ENCODE data around the gene PKP3. TPM values are rescaled to one million over a fixed set of nuclear protein-coding genes. Genes with fewer than 3 reads are reported as not detected.

PKP3 gene
- total RNA-seq, 1 donor = 5.6 TPM

DNA sequence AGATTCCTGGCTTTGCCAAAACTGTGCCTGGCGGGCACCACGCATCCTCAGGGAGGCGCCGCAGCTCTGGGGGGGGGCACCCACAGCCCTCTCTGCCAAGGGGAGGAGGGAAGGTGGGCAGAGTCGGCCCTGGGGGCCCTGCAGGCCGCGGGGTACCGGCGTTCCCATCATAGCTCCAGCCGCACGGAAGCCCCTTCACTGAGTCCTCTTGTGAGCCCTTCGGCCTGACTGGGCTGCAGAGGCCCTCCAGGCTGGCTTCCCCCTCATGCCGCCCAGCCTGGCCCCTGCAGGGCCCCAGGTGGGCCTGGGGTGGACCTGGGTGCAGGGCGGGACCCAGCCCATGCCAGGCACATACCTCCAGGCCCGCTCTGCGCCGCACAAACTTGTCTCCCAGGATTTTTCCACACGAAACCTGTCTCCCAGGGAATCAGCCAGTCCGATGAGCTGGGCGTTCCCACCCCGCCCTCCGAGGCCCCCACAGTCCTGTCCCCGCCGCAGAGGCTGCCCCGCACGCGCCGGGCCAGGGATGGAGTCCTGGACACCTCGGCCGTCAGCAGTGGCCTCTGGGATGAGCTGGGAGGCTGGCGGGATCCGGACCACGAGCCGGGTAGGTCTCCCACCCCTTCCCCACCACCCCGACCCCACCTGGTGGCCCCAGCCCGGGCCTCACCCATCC is 1.8 kb upstream of the PKP3 start:
- TF ChIP-seq, protein P1, sequence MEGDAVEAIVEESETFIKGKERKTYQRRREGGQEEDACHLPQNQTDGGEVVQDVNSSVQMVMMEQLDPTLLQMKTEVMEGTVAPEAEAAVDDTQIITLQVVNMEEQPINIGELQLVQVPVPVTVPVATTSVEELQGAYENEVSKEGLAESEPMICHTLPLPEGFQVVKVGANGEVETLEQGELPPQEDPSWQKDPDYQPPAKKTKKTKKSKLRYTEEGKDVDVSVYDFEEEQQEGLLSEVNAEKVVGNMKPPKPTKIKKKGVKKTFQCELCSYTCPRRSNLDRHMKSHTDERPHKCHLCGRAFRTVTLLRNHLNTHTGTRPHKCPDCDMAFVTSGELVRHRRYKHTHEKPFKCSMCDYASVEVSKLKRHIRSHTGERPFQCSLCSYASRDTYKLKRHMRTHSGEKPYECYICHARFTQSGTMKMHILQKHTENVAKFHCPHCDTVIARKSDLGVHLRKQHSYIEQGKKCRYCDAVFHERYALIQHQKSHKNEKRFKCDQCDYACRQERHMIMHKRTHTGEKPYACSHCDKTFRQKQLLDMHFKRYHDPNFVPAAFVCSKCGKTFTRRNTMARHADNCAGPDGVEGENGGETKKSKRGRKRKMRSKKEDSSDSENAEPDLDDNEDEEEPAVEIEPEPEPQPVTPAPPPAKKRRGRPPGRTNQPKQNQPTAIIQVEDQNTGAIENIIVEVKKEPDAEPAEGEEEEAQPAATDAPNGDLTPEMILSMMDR (IDR thresholded peaks at IDR 0.05; ENCODE audit: insufficient read depth, low read length) = no peak
- DNase-seq (ENCODE audit: low read depth) = no peak

DNA sequence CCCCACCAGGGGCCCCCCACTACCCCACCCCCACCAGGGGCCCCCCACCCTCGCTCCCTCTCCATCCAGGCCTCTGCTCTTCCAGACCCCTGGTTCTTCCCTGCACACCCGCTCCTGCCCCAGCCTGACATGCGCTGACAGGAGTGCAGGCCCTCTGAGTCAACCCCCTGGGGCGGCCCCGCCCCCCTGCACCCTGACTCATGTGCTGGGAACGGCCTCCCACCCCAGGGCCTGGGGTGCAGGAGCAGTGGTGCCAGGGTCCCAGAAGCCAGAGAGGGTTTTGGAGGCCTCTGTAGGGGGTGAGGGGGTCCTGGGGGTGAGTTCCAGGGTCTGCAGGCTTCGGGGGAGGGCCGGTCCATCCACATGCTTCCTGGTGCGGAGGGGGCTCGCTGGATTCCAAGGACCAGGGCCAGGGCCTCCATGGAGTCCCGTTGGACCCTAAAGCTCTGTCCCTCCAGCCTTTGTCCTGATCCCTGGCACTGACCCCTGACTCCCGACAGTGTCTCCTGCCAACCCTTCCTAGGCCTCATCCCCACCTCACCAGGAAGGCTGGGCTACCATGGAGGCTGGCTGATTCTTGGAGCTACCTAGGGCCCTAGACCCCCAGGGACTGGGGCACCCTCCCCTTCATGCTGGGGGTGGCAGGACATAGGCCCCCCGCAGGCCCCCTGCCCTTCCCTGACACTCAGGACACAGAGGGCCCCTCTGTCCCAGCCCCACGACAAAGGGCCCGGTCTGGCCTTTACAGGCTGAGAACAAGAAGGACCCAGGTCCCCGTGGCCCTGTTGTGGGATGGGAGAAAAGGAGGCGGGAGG is 583 bp upstream of the PKP3 start:
- H3K4me3 ChIP-seq (ENCODE audit: low read depth, low read length) = no peak overlapping the region
- peak; percentile 70 for DNase-seq (ENCODE audit: low read depth)
- TF ChIP-seq, protein P1 (IDR thresholded peaks at IDR 0.05; ENCODE audit: insufficient read depth, low read length) = no peak

More for the DNA sequence above, 1.8 kb upstream of the PKP3 start:
- no peak overlapping the region for H3K4me3 ChIP-seq (ENCODE audit: low read depth, low read length)

DNA sequence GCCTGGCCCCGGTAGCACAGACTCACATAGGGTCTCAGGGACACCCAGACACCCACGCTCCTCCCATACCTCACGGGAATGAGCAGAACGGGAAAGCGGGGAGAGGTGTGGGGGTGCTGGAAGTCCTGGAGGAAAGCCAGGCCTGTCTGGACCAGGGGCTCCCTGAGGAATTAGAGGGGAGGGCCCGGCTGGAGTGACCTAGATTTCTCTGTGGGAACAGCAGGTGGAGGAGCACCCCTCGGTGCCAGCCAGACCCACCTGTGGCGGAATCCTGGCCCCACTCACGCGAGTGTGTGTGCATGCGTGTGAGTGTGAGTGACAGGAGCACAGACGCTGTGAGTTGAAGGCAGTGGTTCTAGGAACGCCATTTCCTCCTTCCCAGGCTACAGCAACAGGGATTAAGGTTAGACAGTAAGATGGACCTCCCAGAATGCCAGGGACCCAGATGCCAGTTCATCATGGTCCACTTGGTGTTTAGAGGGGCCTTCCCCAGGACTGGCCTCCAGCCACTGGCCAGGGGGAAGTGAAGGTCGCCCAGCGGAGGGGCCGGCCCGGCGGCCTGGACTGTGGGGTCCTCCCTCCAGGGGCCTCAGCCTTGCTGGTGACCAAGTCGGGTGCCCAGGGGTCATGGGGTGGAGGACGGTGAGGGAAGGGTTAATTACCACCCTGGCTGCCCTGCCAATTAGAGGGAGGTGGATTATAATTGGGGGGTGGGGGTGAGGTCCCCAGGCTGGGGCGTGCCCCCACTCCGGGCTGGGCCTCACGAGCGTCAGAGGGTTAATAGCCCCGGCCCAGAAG is 1.0 kb downstream of the PKP3 start:
- H3K4me3 ChIP-seq (ENCODE audit: low read depth, low read length) = no peak overlapping the region
- no peak for DNase-seq (ENCODE audit: low read depth)
- TF ChIP-seq, protein P1 (IDR thresholded peaks at IDR 0.05; ENCODE audit: insufficient read depth, low read length) = no peak

DNA sequence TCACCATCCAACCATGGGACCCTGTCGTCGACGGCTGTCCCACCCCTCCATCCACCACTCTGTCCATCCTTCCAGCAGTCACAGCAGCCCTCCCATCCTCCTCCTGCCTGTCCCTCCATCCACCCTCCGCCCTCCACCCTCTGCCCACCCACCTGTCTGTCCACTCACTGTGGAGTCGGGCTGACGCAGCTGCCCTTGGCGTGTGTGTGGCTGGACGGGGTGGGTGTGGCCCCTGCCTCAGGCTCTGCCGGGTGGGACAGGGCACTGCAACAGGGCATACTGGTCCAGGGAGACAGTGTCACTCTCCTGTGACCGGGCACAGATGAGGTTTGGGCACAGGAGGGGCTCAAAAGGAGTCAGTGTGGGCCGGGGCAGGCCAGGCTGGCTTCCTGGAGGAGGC is 1.9 kb downstream of the PKP3 start:
- TF ChIP-seq, protein P1 (IDR thresholded peaks at IDR 0.05; ENCODE audit: insufficient read depth, low read length) = no peak
- no peak for DNase-seq (ENCODE audit: low read depth)
- no peak overlapping the region for H3K4me3 ChIP-seq (ENCODE audit: low read depth, low read length)

DNA sequence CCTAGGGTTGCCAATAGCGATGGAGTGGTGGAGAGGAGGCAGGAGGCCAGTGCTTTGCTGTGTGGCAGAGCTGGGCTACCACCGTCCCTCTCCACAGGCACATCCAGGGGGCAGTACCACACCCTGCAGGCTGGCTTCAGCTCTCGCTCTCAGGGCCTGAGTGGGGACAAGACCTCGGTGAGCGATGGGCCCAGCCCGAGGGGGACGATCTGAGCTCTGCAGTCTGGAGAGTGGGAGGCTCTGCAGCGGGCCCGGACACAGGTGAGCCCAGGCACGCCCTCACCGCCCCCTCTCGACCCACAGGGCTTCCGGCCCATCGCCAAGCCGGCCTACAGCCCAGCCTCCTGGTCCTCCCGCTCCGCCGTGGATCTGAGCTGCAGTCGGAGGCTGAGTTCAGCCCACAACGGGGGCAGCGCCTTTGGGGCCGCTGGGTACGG is 2.5 kb downstream of the PKP3 start:
- TF ChIP-seq, protein P1 (IDR thresholded peaks at IDR 0.05; ENCODE audit: insufficient read depth, low read length) = peak; percentile 41
- H3K4me3 ChIP-seq (ENCODE audit: low read depth, low read length) = no peak overlapping the region
- peak; percentile 20 for DNase-seq (ENCODE audit: low read depth)

DNA sequence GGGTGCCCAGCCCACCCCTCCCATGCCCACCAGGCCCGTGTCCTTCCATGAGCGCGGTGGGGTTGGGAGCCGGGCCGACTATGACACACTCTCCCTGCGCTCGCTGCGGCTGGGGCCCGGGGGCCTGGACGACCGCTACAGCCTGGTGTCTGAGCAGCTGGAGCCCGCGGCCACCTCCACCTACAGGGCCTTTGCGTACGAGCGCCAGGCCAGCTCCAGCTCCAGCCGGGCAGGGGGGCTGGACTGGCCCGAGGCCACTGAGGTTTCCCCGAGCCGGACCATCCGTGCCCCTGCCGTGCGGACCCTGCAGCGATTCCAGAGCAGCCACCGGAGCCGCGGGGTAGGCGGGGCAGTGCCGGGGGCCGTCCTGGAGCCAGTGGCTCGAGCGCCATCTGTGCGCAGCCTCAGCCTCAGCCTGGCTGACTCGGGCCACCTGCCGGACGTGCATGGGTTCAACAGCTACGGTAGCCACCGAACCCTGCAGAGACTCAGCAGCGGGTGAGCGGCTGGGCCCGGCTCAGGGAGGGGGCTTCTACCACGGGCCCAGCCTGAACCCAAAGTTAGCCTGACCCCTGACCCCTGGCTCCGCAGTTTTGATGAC is 3.0 kb downstream of the PKP3 start:
- TF ChIP-seq, protein P1 (IDR thresholded peaks at IDR 0.05; ENCODE audit: insufficient read depth, low read length) = peak; percentile 60
- peak overlapping the region; percentile 51 for H3K4me3 ChIP-seq (ENCODE audit: low read depth, low read length)

More for the DNA sequence above, 3.0 kb downstream of the PKP3 start:
- DNase-seq (ENCODE audit: low read depth) = peak; percentile 60
